Smooth muscle cell (in vitro differentiated cells): ENCODE measurements around the gene MACROD2. TPM values are rescaled to one million over a fixed set of nuclear protein-coding genes. Genes with fewer than 3 reads are reported as not detected.

ENCODE experiments used
- DNase-seq: peaks from one replicate; lab custom pipeline; 2025; ENCODE audit not compliant: unreplicated experiment; lab: John Stamatoyannopoulos, UW
- H2AFZ ChIP-seq: fragments of 200-600 bp; sonication (generic); 2 replicates; pipeline ENCODE4 v1.6.0; 2016; ENCODE audit warnings: antibody characterized with exemption, low read depth, mild to moderate bottlenecking
- H3F3A ChIP-seq: fragments of 200-600 bp; sonication (generic); 2 replicates; pipeline ENCODE4 v1.6.0; 2017; ENCODE audit warnings: antibody characterized with exemption, low read depth
- H3K27ac ChIP-seq: fragments of 200-600 bp; sonication (generic); 2 replicates; pipeline ENCODE4 v1.5.1; 2016; ENCODE audit warnings: low read depth, mild to moderate bottlenecking
- H3K27me3 ChIP-seq: fragments of 200-600 bp; sonication (generic); 2 replicates; pipeline ENCODE4 v1.6.1; 2016; ENCODE audit warnings: low read depth, mild to moderate bottlenecking
- H3K36me3 ChIP-seq: fragments of 200-600 bp; sonication (generic); 2 replicates; pipeline ENCODE4 v1.5.1; 2016; ENCODE audit warnings: low read depth
- H3K4me1 ChIP-seq: fragments of 200-600 bp; sonication (generic); 2 replicates; pipeline ENCODE4 v1.5.1; 2016; ENCODE audit warnings: low read depth
- H3K4me2 ChIP-seq: fragments of 200-600 bp; sonication (generic); 2 replicates; pipeline ENCODE4 v1.6.0; 2016; ENCODE audit warnings: mild to moderate bottlenecking
- H3K4me3 ChIP-seq: fragments of 200-600 bp; sonication (generic); 2 replicates; pipeline ENCODE4 v1.5.1; 2016; ENCODE audit warnings: mild to moderate bottlenecking
- H3K79me2 ChIP-seq: fragments of 200-600 bp; sonication (generic); 2 replicates; pipeline ENCODE4 v1.6.0; 2016; ENCODE audit warnings: low read depth, mild to moderate bottlenecking
- H3K9ac ChIP-seq: fragments of 200-600 bp; sonication (generic); 2 replicates; pipeline ENCODE4 v1.6.0; 2016; ENCODE audit warnings: low read depth
- H3K9me3 ChIP-seq: fragments of 200-600 bp; sonication (generic); replicated peaks from 2 replicates; pipeline ENCODE4 v1.5.1; 2016; ENCODE audit warnings: low read depth
- H4K20me1 ChIP-seq: fragments of 200-600 bp; sonication (generic); 2 replicates; pipeline ENCODE4 v1.6.0; 2016; ENCODE audit warnings: low read depth
- WGBS: methylation state at CpG from one replicate; pipeline ENCODE4 v1.1.7; 2016; ENCODE audit warnings: low lambda C conversion rate; 5-methylcytosine and 5-hydroxymethylcytosine counted together
- polyA plus RNA-seq: library from polyadenylated mRNA; unstranded; fragments of >200 nt; fragmentation: Nextera tagmentation; extraction: Ambion mirVana; gene quantifications from 2 replicates; pipeline ENCODE4 v1.2.1, GENCODE V29; 2016
- total RNA-seq: library from RNA; depleted of rRNA; stranded (reverse); fragments of >200 nt; gene quantifications from 2 replicates; pipeline ENCODE4 v1.2.3, GENCODE V29; 2014
- TF ChIP-seq, protein P1 (sequence below): fragments of 200-600 bp; sonication (generic); IDR thresholded peaks from 2 replicates; pipeline ENCODE4 v1.5.1; 2017; ENCODE audit warnings: borderline replicate concordance, mild to moderate bottlenecking, antibody characterized with exemption; ENCODE audit not compliant: insufficient read depth, poor library complexity, severe bottlenecking

MACROD2 gene
- total and polyA plus RNA-seq, 2 experiments from 2014 or later: 0.04 to 0.32 TPM

DNA sequence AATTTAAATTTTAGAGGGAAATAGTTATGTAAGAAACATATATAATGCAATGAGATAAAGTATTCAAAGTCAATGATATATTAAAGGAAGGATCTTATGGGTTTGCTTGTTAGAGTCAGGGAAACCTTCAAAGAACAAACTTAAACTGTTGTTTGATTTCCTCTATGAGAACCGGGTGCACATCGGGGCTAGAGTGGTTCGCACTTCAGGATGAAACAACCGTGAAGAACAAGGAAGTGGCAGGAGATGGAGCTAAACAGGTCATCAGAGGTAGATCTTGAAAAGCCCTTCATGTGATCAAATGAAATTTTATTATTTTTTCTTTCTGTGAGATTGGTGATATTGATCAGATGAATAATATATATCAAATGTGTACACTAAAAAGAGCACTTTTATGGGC is 1294.0 kb downstream of the MACROD2 start:
- no peak overlapping the region for H3K4me2 ChIP-seq
- H3K27ac ChIP-seq: no peak overlapping the region
- no peaks in the 10 kb centered on the region for H3F3A ChIP-seq
- TF ChIP-seq, protein P1, sequence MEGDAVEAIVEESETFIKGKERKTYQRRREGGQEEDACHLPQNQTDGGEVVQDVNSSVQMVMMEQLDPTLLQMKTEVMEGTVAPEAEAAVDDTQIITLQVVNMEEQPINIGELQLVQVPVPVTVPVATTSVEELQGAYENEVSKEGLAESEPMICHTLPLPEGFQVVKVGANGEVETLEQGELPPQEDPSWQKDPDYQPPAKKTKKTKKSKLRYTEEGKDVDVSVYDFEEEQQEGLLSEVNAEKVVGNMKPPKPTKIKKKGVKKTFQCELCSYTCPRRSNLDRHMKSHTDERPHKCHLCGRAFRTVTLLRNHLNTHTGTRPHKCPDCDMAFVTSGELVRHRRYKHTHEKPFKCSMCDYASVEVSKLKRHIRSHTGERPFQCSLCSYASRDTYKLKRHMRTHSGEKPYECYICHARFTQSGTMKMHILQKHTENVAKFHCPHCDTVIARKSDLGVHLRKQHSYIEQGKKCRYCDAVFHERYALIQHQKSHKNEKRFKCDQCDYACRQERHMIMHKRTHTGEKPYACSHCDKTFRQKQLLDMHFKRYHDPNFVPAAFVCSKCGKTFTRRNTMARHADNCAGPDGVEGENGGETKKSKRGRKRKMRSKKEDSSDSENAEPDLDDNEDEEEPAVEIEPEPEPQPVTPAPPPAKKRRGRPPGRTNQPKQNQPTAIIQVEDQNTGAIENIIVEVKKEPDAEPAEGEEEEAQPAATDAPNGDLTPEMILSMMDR: no peak
- WGBS: 87% methylated on average over 4 of the region's 4 CpGs
- no peaks in the 10 kb centered on the region for H3K79me2 ChIP-seq
- no peaks in the 10 kb centered on the region for H3K36me3 ChIP-seq
- H3K4me1 ChIP-seq: peaks cover 10% of the 10 kb centered on the region
- H2AFZ ChIP-seq: no peak overlapping the region
- H3K9ac ChIP-seq: no peak overlapping the region
- no peak for DNase-seq
- no peak overlapping the region for H3K4me3 ChIP-seq
- no peaks in the 10 kb centered on the region for H3K27me3 ChIP-seq
- no peaks in the 10 kb centered on the region for H4K20me1 ChIP-seq
- no peaks in the 10 kb centered on the region for H3K9me3 ChIP-seq

DNA sequence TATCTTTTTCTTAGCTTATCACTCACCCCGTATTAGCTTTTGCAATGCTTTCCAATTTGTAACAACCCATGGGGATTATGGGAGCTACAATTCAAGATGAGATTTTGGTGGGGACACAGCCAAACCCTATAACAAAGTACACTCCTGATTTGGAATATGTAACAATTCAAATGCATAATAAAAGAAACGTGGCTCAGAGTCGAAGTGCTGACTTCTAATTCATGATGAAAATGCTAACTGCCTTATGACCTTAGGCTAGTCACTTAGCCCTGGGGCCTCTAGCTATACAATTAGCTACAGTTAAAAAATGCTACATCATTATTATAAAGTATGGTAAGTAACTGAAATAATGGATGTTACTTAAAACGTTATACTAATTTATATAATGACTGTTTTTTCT is 1297.1 kb downstream of the MACROD2 start:
- TF ChIP-seq, protein P1: no peak
- Histone ChIP-seq H3K36me3 (no peaks in the 10 kb centered on the region), H3K4me3 (no peak overlapping the region), H2AFZ (no peak overlapping the region), H3K4me1 (peaks cover 10% of the 10 kb centered on the region), H3K9me3 (peaks cover 4% of the 10 kb centered on the region), H3K27ac (no peak overlapping the region), H3K79me2 (no peaks in the 10 kb centered on the region), H4K20me1 (no peaks in the 10 kb centered on the region), H3K4me2 (no peak overlapping the region), H3K9ac (no peak overlapping the region), H3K27me3 (no peaks in the 10 kb centered on the region), H3F3A (no peaks in the 10 kb centered on the region)
- 77% methylated on average over 4 of the region's 4 CpGs for WGBS
- DNase-seq: no peak

DNA sequence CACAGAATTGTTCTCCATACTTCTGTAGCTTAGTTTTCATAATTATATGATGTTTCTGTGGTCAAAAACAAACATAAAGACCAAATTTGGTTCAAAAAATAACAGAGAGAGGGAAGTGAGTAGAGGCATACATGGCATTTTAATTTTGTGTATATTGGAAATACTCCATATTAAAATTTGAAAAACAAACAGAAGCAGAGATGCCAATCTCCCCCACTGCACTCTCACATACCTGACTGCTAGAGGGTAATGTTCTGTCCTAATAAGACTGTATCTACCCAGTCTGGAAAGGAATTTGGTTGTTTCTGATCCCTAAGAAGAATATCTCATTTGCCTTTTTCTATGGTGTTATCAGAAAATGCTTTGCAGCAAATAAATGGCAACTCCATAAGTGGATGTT is 1301.1 kb downstream of the MACROD2 start:
- no peak overlapping the region for H3K27ac ChIP-seq
- H3K4me1 ChIP-seq: no peaks in the 10 kb centered on the region
- no peaks in the 10 kb centered on the region for H3K79me2 ChIP-seq
- no peak overlapping the region for H3K9ac ChIP-seq
- DNase-seq: no peak
- H3K36me3 ChIP-seq: no peaks in the 10 kb centered on the region
- H3K9me3 ChIP-seq: peaks cover 4% of the 10 kb centered on the region
- no peak overlapping the region for H2AFZ ChIP-seq
- H3F3A ChIP-seq: no peaks in the 10 kb centered on the region
- no peak overlapping the region for H3K4me2 ChIP-seq
- H4K20me1 ChIP-seq: no peaks in the 10 kb centered on the region
- no peaks in the 10 kb centered on the region for H3K27me3 ChIP-seq
- TF ChIP-seq, protein P1: no peak
- H3K4me3 ChIP-seq: no peak overlapping the region

DNA sequence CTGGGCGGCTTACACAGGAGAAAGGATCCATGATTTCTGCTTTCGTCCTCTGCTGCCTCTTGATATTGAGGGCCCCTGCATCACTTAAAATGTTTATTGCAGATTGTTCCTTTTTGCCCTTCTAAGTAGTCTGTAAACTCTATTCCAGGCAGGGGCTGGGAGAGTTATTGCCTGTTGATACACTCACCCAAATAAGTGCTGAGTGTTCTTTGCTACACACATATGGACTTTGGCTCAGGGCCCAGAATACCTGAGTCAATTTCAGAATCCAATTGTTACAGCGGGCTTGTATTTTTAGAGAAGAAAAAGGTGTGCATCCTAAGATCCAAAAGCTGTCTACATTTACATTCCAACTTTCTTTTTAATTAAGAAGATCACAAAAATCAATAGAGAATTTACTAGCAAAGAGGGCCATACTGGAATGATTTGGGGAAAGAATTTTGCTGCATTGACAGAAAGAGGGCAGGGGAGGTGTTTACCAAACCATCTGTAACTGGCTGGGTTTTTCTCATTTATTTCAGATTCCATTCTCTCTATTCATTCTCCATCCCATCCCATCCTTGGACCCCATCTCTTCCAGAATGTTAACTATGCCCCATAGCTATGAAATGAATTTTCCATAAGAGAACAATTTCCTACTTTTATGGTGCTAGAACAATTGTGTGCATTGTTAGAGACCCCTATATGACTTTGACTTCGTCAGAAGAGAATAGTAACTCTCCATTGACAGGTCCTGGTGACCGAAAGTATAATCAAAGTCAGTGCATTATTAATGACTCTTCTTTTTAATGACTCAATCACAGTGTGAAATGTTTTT is 1302.0 kb downstream of the MACROD2 start:
- H3K4me2 ChIP-seq: no peak overlapping the region
- no peaks in the 10 kb centered on the region for H3F3A ChIP-seq
- H3K27ac ChIP-seq: no peak overlapping the region
- no peaks in the 10 kb centered on the region for H4K20me1 ChIP-seq
- H3K27me3 ChIP-seq: no peaks in the 10 kb centered on the region
- no peaks in the 10 kb centered on the region for H3K79me2 ChIP-seq
- no peak overlapping the region for H3K9ac ChIP-seq
- no peak overlapping the region for H2AFZ ChIP-seq
- TF ChIP-seq, protein P1: no peak
- no peak for DNase-seq
- H3K36me3 ChIP-seq: no peaks in the 10 kb centered on the region
- peaks cover 4% of the 10 kb centered on the region for H3K9me3 ChIP-seq
- no peaks in the 10 kb centered on the region for H3K4me1 ChIP-seq
- 89% methylated on average over 5 of the region's 5 CpGs for WGBS
- H3K4me3 ChIP-seq: no peak overlapping the region
